Superior temporal gyrus (tissue), 1 donor: ENCODE results near the gene NUP98.
"Not testable (repeated sequence)": the region's sequence is repeated elsewhere in the genome, so short reads cannot be mapped to it uniquely, and the experiment has no call there.

ENCODE experiments used
- DNase-seq: peaks from one replicate; pipeline ENCODE4 v3.0.0-alpha.2; 2016; ENCODE audit errors: extremely low spot score

NUP98 gene

DNA sequence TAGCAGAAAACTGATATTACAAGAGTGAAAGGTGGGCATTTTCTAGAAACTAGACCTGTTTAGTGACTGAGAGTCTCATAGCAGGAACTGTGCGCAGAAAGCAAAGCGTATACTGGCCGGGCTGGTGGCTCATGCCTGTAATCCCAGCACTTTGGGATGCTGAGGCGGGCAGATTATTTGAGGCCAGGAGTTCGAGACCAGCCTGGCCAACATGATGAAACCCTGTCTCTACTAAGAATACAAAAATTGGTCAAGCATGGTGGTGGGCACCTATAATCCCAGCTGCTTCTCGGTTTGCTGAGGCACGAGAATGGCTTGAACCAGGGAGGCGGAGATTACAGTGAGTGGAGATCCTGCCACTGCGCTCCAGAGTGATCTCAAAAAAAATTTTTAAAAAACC, 1.8 kb upstream of the NUP98 start:
- no peak for DNase-seq

DNA sequence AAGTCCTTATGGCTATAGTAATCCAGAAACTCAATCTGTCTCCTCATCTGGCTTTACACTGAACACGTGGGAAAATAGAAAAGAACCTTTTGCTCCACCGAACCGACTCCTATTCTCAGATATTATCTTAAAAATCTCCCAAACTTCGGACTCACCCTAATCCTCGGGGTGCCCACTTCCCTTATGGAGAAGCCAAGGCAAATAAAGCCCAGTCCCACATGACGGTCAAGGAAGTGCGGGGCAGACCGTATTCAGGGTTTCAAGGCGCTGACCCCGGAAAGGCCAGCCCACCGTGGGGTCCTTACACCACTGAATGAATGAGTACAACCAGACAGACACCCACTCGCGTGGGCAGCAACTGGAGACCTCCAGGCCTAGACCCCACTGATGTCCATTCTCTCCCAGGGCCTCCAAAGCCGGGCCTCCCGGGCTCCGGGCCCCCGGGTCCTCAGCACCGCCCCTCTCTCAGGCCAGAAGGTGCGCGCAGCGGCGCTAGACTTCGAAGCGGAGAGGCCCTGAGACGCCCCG, 489 bp downstream of the NUP98 start:
- DNase-seq, result no peak

DNA sequence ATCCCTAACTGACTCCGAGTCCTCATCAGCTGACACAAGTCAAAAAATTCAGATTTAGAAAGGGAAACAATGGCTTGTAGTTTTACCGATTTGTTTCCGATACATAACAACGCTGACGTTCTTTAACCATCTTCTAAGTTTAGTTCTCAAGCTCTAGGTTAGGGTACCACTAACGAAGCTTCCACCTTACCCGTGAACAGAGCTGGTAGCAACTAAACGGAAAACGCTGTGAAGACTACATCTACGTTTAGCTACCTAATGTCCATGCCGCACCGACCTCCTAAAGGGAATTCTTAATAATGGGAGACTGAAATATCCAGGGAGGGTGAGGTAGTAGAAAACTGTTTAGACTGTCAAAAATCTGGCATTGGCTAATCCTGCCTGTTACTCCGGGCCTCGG, 1.0 kb downstream of the NUP98 start:
- DNase-seq, result no peak

DNA sequence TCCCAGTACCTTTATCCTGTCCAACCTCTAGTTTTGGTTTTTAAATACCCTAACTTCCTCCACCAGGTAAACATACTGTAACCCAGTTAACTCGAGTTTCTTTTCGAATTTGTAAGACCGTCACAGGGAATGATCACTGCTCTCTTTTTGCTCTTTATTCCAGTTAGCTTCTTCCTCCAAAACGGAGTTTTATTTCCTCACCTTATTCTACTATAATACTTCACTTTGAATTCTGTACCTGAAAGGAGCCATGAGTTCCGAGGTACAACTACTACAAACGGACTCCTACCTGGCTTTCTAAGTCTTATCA, 1.4 kb downstream of the NUP98 start:
- no peak for DNase-seq

DNA sequence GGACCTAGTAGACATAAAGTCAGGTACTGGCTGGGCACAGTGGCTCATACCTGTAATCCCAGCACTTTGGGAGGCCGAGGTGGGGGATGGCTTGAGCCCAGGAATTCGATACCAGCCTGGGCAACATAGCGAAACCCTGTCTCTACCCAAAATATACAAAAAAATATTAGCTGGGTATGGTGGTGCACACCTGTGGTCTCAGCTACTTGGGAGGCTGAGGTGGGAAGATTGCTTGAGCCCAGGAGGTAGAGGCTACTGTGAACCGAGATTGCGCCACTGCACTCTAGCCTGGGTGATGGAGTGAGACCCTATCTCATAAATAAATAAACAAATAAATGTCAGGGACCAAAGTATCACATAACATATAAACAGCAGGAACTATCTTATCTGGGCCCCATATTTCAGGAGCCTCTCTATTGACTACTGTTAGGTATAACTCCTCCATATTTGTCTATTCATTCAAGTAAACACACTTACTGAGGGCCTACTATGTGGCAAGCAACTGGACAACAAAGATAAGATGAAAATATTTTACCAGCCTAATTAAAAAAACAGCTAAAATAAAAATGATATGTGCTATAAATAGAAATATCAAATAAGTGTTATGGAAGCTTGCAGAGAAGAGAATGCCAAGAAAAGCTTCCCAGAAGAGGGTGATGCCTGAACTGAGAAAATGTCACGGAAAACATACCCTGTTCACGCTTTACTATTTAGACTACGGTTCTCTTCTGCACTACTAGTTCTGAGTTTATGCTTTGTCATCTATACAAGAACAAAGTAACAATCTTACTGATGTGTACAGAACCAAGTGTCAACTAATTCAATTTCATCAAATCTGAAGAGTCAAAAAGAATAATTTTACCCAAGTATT, 2.0 kb downstream of the NUP98 start:
- no peak for DNase-seq

DNA sequence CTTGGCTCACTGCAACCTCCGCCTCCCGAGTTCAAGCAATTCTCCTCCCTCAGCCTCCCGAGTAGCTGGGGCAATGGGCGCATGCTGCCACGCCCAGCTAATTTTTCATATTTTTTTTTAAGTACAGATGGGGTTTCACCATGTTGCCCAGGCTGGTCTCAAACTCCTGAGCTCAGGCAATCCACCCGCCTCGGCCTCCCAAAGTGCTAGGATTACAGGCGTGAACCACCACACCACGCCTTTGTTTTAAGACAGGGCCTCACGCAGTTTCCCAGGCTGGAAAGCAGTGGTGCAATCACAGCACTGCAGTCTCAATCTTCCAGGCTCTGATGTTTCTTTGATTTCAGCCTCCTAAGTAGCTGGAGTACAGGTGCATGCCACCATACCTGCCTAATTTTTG, 3.0 kb downstream of the NUP98 start:
- not testable (repeated sequence) for DNase-seq

DNA sequence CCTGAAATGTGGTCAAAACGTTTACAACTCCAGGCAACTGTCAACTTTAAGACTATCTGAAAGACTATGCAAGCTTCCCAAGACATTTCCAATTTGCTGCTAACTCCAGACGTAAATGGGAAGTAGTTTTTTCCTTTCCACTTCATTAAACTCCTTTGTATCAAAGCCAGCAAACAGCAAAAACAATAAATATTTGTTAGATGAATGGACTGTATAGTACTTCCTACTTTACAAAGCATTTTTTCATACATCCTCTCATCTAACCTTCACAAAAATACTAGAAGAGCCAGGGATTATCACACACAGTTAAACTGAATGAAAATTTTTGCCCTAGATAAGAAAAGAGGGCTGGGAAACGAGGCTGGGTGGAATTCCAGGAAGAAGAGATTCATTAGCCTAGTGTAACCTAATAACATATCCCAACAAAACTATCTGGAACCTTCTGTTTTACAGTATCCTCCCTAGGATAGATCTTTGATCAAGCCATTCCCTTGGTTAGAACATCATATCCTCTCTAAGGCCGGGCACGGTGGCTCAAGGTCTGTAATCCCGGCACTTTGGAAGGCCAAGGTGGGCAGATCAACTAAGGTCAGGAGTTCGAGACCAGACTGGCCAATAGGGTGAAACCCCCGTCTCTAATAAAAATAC, 10.4 kb downstream of the NUP98 start:
- DNase-seq, result no peak

DNA sequence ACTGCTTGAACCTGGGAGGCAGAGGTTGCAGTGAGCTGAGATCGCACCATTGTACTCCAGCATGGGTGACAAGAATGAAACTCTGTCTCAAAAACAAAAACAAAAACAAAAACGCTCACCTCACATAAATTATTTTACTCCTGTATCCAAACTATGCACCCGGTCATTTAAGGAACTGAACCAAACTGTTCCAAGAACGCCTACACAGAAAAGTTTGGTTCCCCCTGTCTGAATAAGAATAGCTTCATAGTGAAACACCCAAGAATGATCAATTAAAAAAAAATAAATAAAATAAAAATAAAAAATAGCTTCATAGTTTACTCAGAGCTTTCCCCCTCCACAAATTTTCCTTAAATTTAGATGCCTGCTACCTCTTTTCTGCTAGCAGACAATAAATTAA, 13.7 kb downstream of the NUP98 start:
- no peak for DNase-seq

DNA sequence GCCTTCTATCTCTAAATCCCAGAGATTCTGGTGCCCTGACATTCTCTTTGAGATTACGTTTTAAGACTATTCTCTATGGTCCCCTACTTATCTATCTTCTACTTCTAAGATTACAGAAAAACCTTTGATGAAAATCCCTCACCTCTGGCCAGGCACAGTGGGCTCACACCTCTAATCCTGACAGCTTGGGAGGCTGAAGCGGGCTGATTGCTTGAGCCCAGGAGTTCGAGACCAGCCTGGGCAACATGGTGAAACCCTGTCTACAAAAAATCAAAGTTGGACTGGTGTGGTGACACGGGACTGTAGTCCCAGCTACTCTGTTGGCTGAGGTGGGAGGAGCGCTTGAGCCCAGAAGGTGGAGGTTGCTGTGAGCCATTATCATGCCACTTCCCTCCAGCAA, 14.4 kb downstream of the NUP98 start:
- DNase-seq, result no peak

DNA sequence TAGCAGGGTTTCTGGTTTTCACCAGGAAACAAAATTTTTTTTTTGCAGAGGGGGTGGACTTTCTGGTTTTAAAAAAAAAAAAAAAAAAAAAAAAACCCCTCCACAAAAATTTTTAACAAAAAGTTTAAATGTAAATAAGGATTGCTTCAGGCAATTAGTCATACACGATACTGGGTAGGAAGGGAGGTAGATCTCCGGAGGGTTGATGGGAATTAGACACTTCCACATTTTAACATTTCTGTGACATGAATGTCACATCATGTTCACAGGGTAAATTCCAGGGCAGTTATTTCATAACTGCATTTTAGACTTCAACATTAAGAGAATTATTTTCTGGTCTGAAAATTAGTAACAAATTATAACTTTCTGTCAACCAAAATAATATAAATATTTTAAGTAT, 15.9 kb downstream of the NUP98 start:
- DNase-seq, result no peak

DNA sequence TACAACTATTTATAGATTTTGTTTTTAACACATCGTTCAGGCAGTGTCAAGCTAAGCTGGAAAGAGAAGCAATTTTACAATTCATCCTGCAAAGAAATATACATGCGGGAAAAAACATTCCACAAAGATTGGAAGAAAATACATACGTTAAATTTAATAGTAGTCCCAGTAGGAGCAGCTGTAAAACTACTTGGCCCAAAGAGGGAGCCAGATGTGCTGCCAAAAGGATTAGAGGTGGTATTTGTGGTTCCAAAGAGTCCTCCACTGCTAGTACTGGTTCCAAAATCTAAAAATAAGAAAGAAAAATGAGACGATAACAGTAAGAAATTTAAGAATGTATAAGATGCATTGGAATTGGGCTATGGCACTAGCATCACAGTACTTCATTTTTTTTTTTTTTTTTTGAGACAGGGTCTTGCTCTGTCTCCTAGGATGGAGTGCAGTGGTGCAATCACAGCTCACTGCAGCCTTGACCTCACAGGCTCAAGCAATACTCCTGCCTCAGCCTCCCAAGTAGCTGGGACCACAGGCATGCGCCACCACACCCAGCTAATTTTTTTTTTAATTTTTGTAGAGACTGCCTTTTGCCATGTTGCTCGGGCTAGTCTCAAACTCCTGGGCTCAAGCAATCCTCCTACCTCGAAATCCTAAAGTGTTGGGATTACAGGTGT, 21.5 kb downstream of the NUP98 start:
- DNase-seq, result no peak

DNA sequence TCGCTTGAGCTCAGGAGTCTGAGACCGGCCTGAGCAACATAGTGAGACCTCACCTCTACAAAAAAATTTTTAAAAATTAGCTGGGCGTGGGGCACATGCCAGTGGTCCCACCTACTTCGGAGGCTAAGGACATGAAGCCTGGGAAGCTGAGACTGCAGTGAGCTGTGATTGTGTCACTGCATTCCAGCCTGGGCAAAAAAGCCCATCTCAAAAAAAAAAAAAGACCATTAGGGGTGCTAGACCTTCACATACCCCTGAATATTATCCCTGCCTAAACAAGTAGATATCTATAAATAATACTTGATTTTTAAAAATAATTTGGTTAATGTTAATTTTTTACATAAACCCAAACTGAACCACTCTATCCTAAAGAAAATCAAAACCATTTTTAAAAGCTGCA, 24.2 kb downstream of the NUP98 start:
- DNase-seq, result no peak

DNA sequence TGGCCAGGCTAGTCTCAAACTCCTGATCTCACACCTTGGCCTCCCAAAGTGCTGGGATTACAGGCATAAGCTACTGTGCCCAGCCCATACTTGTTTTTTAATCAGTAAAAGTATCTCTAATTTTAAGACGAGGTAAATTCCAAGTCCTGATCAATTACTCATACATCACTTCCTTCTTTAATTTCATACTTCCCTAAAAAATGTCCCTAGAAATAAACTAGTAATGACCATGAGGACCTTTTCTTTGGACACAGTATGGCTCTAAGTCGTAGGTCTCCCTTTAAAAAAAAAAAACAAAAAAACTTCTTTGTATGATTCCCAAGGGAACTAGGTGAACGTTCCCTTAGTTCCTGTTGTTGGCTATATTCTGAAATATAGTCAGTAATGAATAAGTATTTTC, 29.8 kb downstream of the NUP98 start:
- DNase-seq, result no peak

DNA sequence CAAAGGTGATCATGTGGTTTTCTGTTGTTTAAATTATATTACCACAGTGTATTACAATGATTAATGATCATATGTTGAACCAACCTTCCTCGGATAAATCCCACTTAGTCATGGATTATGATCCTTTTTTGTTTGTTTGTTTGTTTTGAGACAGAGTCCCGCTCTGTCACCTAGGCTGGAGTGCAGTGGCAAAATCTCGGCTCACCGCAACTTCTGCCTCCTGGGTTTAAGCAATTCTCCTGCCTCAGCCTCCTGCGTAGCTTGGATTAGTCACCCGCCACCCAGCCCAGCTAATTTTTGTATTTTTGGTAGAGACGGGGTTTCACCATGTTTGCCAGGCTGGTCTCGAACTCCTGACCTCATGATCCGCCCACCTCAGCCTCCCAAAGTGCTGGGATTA, 30.5 kb downstream of the NUP98 start:
- DNase-seq, result not testable (repeated sequence)

DNA sequence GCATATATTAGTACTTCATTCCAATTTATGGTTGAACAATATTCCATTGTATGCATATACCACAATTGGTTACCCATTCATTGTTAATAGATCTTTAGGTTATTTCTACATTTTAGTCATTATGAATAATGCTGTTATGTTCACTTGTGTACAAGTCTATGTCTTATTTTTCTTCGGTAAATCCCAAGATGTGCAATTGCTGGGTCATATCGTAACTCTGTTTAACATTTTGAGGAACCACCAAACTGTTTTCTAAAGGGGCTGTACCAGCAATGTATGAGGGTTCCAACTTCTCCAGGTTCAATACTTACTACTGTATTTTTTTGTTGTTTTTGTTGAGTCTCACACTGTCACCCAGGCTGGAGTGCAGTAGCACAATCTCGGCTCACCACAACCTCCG, 33.1 kb downstream of the NUP98 start:
- no peak for DNase-seq

DNA sequence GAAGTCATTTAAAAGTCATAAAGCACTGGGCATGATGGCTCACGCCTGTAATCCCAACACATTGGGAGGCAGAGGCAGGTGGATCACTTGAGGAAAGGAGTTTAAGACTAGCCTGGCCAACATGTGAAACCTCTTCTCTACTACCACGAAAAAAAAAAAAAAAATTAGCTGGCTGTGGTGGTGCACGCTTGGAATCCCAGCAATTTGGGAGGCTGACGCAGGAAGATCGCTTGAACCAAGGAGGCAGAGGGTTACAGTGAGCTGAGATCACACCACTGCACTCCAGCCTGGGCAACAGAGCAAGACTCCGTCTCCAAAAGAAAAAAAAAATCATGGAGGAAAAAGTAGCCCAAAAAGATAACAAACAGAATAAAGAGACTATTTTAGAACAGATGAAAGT, 42.2 kb downstream of the NUP98 start:
- no peak for DNase-seq

DNA sequence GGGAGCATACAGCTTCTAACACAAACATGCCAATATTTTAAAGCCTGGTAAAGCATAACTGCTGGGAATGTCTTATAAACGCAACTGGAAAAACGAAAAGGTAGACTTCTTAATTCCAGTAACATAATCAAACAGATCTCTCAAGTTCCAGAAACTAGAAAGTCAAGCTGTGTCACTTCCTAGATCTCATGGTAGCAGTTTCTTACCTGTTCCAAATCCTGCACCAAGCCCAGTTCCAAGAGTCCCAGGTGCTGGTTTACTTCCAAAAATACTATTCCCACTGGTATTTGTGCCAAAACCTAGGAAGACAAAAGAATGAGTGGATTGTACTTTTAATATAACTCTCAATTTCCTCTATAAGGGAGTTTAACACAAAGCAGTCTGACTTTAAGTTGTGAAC, 44.2 kb downstream of the NUP98 start:
- DNase-seq, result no peak

DNA sequence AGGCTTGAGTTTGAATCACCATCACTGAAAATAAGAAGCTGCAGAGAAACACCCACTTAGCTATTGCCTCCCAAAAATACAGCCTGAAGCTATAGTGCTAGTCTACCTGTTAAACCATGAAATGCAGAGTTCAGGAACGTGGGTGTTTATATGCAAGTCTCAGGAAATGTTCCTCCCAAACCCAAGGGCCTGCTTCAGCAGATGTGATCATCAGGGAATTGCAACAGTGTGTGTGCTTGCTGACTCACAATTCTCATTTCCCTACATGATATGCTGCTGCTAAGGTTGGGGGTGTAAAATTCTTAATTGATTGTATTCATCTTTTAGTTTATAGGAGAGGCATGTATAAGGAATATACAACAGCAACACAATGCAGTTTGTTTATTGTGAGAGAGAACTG, 49.6 kb downstream of the NUP98 start:
- no peak for DNase-seq

DNA sequence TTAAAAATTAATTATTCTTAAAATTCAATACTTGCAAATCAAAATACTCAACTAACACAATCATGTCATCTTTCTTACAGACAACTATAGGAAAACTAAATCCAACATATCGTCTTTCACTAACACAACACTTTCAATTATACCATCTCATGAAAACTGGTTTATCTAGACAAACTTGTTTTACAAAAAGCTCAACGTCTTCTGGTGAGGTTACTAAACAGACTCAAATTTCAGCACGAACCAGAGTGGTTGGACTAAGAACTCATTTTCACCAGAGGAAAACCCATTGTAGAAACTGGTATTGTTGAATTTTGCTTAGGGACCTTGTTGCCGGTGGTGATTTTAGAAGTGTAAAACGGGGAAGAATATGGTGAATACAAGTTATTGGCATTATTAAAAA, 52.2 kb downstream of the NUP98 start:
- DNase-seq, result no peak

DNA sequence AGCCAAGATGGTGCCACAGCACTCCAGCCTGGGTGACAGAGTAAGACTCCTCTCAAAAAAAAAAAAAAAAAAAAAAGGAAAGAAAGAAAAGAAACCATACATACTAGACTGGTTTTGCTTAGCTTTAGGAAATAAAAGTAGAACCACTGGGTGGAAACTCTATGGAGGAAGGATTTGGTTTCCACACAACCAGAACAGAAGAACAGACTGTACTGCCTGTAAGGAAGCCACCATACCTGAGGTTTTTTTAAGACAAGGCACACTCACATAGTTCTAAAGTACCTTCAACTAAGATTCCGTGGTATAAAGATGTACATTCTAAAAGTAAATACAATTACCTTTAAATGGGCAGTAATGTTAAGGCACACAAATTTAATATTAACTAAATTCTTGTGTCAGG, 58.6 kb downstream of the NUP98 start:
- no peak for DNase-seq

DNA sequence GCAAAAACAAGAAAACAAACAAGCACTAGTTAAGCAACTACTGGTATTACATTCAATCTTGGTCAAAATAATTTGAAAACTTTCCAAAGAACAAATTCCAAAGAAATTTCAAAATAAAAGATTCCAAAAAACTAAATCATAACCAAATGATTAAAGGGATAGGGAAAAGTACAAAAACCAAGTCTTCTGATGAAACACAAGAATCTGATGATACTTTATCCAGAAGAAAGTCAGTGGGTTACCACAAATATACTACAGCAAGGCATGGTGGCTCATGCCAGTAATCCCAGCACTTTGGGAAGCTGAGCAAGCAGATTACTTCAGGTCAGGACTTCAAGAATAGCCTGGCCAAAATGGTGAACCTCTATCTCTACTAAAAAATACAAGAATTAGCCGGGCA, 59.1 kb downstream of the NUP98 start:
- no peak for DNase-seq

DNA sequence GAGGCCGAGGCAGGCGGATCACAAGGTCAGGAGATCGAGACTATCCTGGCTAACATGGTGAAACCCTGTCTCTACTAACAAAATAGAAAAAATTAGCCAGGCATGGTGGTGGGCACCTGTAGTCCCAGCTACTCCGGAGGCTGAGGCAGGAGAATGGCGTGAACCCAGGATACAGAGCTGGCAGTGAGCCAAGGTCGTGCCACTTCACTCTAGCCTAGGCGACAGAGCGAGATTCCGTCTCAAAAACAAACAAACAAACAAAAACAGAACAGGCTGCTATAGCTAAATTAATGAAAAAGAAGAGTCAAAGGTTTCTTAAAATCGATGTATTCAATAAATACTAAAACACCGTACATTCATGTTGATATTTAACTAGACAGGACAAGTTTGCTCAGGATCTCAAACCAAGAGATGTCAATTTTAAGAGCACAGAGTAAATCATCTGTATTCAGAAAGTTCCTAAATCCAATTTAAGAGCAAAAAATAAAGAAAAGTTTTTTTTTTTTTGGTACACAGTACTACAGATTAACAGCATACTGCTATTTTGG, 59.9 kb downstream of the NUP98 start:
- no peak for DNase-seq

DNA sequence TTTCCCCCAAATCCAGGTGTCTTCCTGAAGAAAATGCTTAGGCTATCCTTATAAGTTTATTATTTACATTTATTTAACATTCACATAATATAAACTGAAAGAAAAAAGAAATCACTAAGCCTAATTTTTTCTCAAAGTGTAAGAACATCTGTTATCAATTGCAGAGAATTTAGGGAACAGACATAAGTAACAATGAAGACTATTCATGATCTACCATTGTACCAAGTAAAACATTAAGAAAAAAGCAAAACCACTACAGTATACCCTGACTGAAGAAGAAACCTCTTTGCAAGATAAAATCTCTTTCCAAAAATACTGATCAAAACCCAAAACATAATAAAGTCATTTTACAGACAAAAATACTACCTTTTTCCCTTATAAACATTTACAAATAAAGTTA, 60.5 kb downstream of the NUP98 start:
- DNase-seq, result no peak
